ENCODE data around the gene MED27. TPM values are rescaled to one million over a fixed set of nuclear protein-coding genes. Genes with fewer than 3 reads are reported as not detected.

The MED27 gene
- total and polyA plus RNA-seq, 2 experiments from 2014 or later, result 21.4 to 41.1 TPM

DNA sequence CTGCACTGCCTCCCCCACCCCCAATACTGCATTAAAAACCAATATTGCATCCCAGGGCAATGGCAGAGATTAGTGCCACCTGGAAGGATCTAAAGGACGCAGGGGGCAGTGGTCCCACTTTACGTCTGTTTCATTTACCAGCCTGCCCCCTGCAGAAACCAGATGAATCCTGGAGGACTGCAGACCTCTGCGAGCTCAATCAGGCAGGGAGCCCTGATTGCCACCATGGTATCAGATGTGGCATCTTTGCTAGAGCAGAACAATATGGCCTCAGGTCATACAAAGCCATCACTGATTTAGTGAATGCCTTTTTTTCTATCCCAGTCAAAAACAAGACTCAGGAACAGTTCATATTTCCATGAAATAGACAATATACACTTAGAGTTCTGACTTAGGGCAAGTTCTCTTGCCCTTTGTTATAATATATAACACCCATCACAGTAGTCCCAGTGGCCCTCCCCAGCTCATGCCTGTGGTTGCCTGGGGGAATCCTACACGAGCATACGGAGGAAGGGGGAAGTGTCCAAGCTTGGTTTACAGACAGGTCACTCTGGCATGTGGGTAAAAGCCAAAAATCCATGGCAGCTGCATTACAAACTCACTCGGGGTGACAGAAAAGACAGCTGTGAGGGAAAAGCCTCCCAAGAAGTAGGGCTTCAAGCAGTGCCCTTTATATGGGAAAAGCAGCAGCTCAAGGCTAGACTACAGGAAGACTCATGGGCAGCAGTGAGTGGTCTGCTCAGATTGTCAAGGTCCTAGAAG is 85.1 kb downstream of the MED27 start:
- no peak overlapping the region for H3K4me3 ChIP-seq
- no peak for DNase-seq
- no peaks in the 10 kb centered on the region for H3F3A ChIP-seq (ENCODE audit: insufficient read depth)
- H3K79me2 ChIP-seq (ENCODE audit: insufficient read depth), result peaks cover 58% of the 10 kb centered on the region; the same call in 1 of the 2 replicates
- no peak overlapping the region for H3K27ac ChIP-seq
- H3K36me3 ChIP-seq (ENCODE audit: low read depth), result no peaks in the 10 kb centered on the region
- no peak for TF ChIP-seq EZH2phosphoT487 (IDR thresholded peaks at IDR 0.05; ENCODE audit: insufficient read depth, low read depth)
- no peak for TF ChIP-seq EZH2 (IDR thresholded peaks at IDR 0.05; ENCODE audit: insufficient read depth, poor library complexity, severe bottlenecking)
- no peaks in the 10 kb centered on the region for H3K27me3 ChIP-seq (replicated peaks; ENCODE audit: insufficient read depth)
- no peaks in the 10 kb centered on the region for H4K20me1 ChIP-seq (ENCODE audit: insufficient read depth)
- no peak overlapping the region for H3K4me2 ChIP-seq (ENCODE audit: unreplicated experiment)
- H3K9me3 ChIP-seq (ENCODE audit: low read depth), result no peaks in the 10 kb centered on the region
- in situ Hi-C loops (cut with MboI), result no loop called here
- H3K9ac ChIP-seq, result no peak overlapping the region
- H3K4me1 ChIP-seq (ENCODE audit: insufficient read depth), result peaks cover 5% of the 10 kb centered on the region; the same call in 1 of the 2 replicates
- WGBS, 2 experiments (ENCODE audit: low coverage in 1 of 2, low lambda C conversion rate in 2 of 2, missing lambda C conversion rate in 2 of 2), result 73 to 75% methylated on average over 6 of the region's 6 CpGs
- no peaks in the 10 kb centered on the region for H3K9me2 ChIP-seq (ENCODE audit: insufficient read depth)
- no peak overlapping the region for H2AFZ ChIP-seq

DNA sequence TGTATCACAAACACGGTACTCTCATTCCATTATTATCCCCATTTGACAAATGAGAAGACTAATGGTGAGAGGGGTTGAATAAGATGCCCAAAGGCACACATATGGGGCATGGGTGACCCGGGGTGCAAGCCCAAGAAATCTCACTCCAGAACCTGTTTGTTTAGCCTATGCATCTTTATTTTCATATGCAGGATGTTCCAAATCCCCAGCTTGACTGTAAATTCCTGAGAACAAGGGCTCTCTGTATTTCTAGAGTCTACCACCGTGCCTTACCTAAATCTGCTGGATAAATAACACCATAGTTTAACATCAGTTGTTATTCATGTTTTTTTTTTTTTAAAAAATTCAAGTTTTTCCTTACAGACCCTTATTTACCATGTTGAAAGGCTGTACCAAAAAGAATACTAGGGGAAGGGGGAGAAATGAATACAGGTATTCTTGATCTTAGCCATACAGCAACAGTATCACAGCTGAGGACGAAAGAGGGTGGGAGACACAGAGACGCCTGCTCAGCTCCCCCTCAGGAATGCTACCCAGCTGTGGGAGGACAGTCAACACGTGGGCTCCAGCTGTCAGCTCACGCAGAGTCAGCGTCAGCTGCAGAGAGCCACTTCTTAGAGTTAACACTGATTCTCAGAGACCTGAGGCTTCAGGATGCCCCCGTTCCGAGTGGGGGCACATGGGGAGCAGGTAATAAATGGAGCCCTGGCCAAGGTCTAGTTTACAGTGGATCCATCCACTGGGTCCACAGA is 86.6 kb downstream of the MED27 start:
- no peak for DNase-seq
- no peaks in the 10 kb centered on the region for H4K20me1 ChIP-seq (ENCODE audit: insufficient read depth)

DNA sequence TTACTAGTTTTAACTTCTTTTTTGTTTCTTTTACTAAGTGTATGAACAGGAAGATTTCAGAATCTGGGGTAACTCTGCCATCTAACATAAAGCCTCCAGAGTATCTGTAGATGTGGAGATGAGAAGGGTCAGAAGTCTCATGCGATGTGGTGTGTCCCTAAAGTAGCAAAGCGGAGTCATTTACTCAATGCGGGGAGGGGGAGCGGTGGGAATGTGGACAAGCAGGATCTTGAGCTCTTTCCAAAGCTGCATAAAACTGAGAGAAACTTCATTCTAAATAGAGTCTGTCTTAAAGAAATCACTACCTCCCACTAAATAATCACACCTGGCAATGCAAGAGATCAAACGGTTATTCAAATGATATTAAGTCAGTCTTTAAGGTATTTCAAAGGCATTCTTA is 92.4 kb downstream of the MED27 start:
- Histone ChIP-seq H3K9me3 (ENCODE audit: low read depth) (no peaks in the 10 kb centered on the region), H3K9me2 (ENCODE audit: insufficient read depth) (no peaks in the 10 kb centered on the region), H3K4me3 (no peak overlapping the region), H3K9ac (no peak overlapping the region), H3K79me2 (ENCODE audit: insufficient read depth) (peaks cover 38% of the 10 kb centered on the region), H3K27ac (no peak overlapping the region), H4K20me1 (ENCODE audit: insufficient read depth) (no peaks in the 10 kb centered on the region), H3K4me1 (ENCODE audit: insufficient read depth) (0 out of 2 replicates have a peak, but pooled peaks cover 7% of the 10 kb centered on the region), H3K36me3 (ENCODE audit: low read depth) (no peaks in the 10 kb centered on the region), H3K4me2 (ENCODE audit: unreplicated experiment) (no peak overlapping the region), H3F3A (ENCODE audit: insufficient read depth) (peaks cover 14% of the 10 kb centered on the region; the same call in 1 of the 2 replicates), H3K27me3 (replicated peaks; ENCODE audit: insufficient read depth) (no peaks in the 10 kb centered on the region), H2AFZ (no peak overlapping the region)
- no peak for TF ChIP-seq EZH2 (IDR thresholded peaks at IDR 0.05; ENCODE audit: insufficient read depth, poor library complexity, severe bottlenecking)
- no peak for TF ChIP-seq EZH2phosphoT487 (IDR thresholded peaks at IDR 0.05; ENCODE audit: insufficient read depth, low read depth)
- in situ Hi-C loops (cut with MboI), result no loop called here
- WGBS, 2 experiments (ENCODE audit: low coverage in 1 of 2, low lambda C conversion rate in 2 of 2, missing lambda C conversion rate in 2 of 2), result 93 to 94% methylated on average over 5 of the region's 5 CpGs
- no peak for DNase-seq

More for the DNA sequence above, 86.6 kb downstream of the MED27 start:
- H3F3A ChIP-seq (ENCODE audit: insufficient read depth), result no peaks in the 10 kb centered on the region
- H3K9me2 ChIP-seq (ENCODE audit: insufficient read depth), result no peaks in the 10 kb centered on the region
- H3K9ac ChIP-seq, result no peak overlapping the region
- no peak overlapping the region for H2AFZ ChIP-seq
- H3K4me3 ChIP-seq, result no peak overlapping the region
- H3K79me2 ChIP-seq (ENCODE audit: insufficient read depth), result peaks cover 61% of the 10 kb centered on the region
- 67 to 71% methylated on average over 10 of the region's 10 CpGs for WGBS, 2 experiments (ENCODE audit: low coverage in 1 of 2, low lambda C conversion rate in 2 of 2, missing lambda C conversion rate in 2 of 2)
- no peaks in the 10 kb centered on the region for H3K9me3 ChIP-seq (ENCODE audit: low read depth)
- H3K27ac ChIP-seq, result no peak overlapping the region
- in situ Hi-C loops (cut with MboI), result no loop called here
- H3K36me3 ChIP-seq (ENCODE audit: low read depth), result no peaks in the 10 kb centered on the region
- H3K4me1 ChIP-seq (ENCODE audit: insufficient read depth), result peaks cover 4% of the 10 kb centered on the region; the same call in 1 of the 2 replicates
- H3K4me2 ChIP-seq (ENCODE audit: unreplicated experiment), result no peak overlapping the region
- H3K27me3 ChIP-seq (replicated peaks; ENCODE audit: insufficient read depth), result no peaks in the 10 kb centered on the region
- no peak for TF ChIP-seq EZH2 (IDR thresholded peaks at IDR 0.05; ENCODE audit: insufficient read depth, poor library complexity, severe bottlenecking)
- no peak for TF ChIP-seq EZH2phosphoT487 (IDR thresholded peaks at IDR 0.05; ENCODE audit: insufficient read depth, low read depth)

DNA sequence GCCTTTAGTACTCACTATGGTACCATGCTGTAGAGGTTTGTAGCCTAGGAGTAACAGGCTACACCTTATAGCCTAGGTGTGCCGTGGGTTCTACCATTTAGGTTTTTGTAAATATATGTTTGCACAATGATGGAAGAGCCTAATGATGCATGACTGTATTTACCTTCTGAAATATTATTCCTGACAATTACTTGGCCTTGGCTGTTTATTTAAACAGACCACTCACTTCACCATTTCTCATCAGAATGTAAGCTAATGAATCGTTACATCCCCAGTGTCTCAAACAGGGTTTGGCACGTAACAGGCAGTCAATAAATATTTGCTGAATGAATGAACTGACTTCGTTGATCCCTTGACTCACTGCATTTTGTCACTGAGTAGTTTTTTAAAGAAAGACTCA is 93.1 kb downstream of the MED27 start:
- WGBS, 2 experiments (ENCODE audit: low coverage in 1 of 2, low lambda C conversion rate in 2 of 2, missing lambda C conversion rate in 2 of 2), result 45 to 48% methylated on average over 4 of the region's 4 CpGs
- Histone ChIP-seq H3K9me2 (ENCODE audit: insufficient read depth) (no peaks in the 10 kb centered on the region), H3K4me1 (ENCODE audit: insufficient read depth) (0 out of 2 replicates have a peak, but pooled peaks cover 7% of the 10 kb centered on the region), H3K4me2 (ENCODE audit: unreplicated experiment) (no peak overlapping the region), H3K27me3 (replicated peaks; ENCODE audit: insufficient read depth) (no peaks in the 10 kb centered on the region), H3K36me3 (ENCODE audit: low read depth) (no peaks in the 10 kb centered on the region), H3K79me2 (ENCODE audit: insufficient read depth) (peaks cover 37% of the 10 kb centered on the region), H3K9ac (no peak overlapping the region), H3K9me3 (ENCODE audit: low read depth) (no peaks in the 10 kb centered on the region), H4K20me1 (ENCODE audit: insufficient read depth) (no peaks in the 10 kb centered on the region), H3K4me3 (no peak overlapping the region), H3F3A (ENCODE audit: insufficient read depth) (peaks cover 14% of the 10 kb centered on the region; the same call in 1 of the 2 replicates), H3K27ac (no peak overlapping the region), H2AFZ (no peak overlapping the region)
- in situ Hi-C loops (cut with MboI), result no loop called here
- no peak for TF ChIP-seq EZH2 (IDR thresholded peaks at IDR 0.05; ENCODE audit: insufficient read depth, poor library complexity, severe bottlenecking)
- no peak for TF ChIP-seq EZH2phosphoT487 (IDR thresholded peaks at IDR 0.05; ENCODE audit: insufficient read depth, low read depth)
- peak; percentile 42 for DNase-seq
